IMR-90 (cell line): ENCODE results near the gene C1QL4. TPM values are rescaled to one million over a fixed set of nuclear protein-coding genes. Genes with fewer than 3 reads are reported as not detected.

Experiments
- ATAC-seq: fragments of 200-7000 bp; cut with Tn5 transposase; 2 replicates; pipeline ENCODE4 v1.9.1; 2020; ENCODE audit warnings: low read depth, mild to moderate bottlenecking, moderate library complexity
- BruUV-seq: library from RNA; stranded (reverse); fragments of 400-500 nt; replicated peaks from 2 replicates; lab custom pipeline; 2021; lab: Mats Ljungman, UMichigan
- CTCF ChIA-PET: fragments of 300-600 bp; formaldehyde crosslinking; extraction: SDS; loops from one replicate; lab custom pipeline; 2021; ENCODE audit warnings: antibody characterized with exemption; lab: Yijun Ruan, JAX
- POLR2A ChIA-PET: fragments of 300-600 bp; sonication (Branson Sonifier 250); formaldehyde crosslinking; loops from one replicate; lab custom pipeline; 2022; ENCODE audit warnings: antibody characterized with exemption; ENCODE audit not compliant: unreplicated experiment; lab: Charles Lee
- DNase-seq: peaks from one replicate; pipeline ENCODE4 v3.0.0; 2013
- H2AFZ ChIP-seq: replicated peaks from 2 replicates; pipeline ENCODE3; 2013; ENCODE audit warnings: low read length, mild to moderate bottlenecking; ENCODE audit not compliant: poor library complexity
- H2AK5ac ChIP-seq: 2 replicates; pipeline ENCODE4 v1.6.1; 2013; ENCODE audit warnings: low read depth, low read length, inconsistent platforms
- H2AK9ac ChIP-seq: replicated peaks from 2 replicates; pipeline ENCODE3; 2013; ENCODE audit warnings: mild to moderate bottlenecking, low read depth, low read length, moderate library complexity; ENCODE audit not compliant: poor library complexity
- H2BK120ac ChIP-seq: 2 replicates; pipeline ENCODE4 v1.6.1; 2013; ENCODE audit warnings: low read depth, low read length, inconsistent platforms
- H2BK15ac ChIP-seq: 3 replicates; pipeline ENCODE4 v1.6.1; 2013; ENCODE audit warnings: low read depth, low read length, inconsistent platforms
- H2BK20ac ChIP-seq: 2 replicates; pipeline ENCODE4 v1.6.1; 2013; ENCODE audit warnings: low read depth, mild to moderate bottlenecking, inconsistent platforms, low read length, moderate library complexity
- H2BK5ac ChIP-seq: 2 replicates; pipeline ENCODE4 v1.6.1; 2013; ENCODE audit warnings: mild to moderate bottlenecking, low read depth, low read length, inconsistent platforms; ENCODE audit not compliant: poor library complexity, severe bottlenecking
- H3K14ac ChIP-seq: replicated peaks from 2 replicates; pipeline ENCODE4 v1.6.1; 2013; ENCODE audit warnings: low read depth, low read length, inconsistent platforms
- H3K18ac ChIP-seq: 2 replicates; pipeline ENCODE4 v1.6.1; 2013; ENCODE audit warnings: low read depth, low read length, control low read depth
- H3K23ac ChIP-seq: 2 replicates; pipeline ENCODE4 v1.6.1; 2013; ENCODE audit warnings: low read depth, low read length, inconsistent platforms
- H3K27ac ChIP-seq: 2 replicates; pipeline ENCODE4 v1.5.1; 2013; ENCODE audit warnings: mild to moderate bottlenecking, control low read depth, low read length; ENCODE audit not compliant: insufficient read depth
- H3K27me3 ChIP-seq: 2 replicates; pipeline ENCODE4 v1.6.1; 2013; ENCODE audit warnings: low read length; ENCODE audit not compliant: control insufficient read depth, insufficient read depth
- H3K36me3 ChIP-seq: 2 replicates; pipeline ENCODE4 v1.6.1; 2013; ENCODE audit warnings: low read length, mixed read lengths; ENCODE audit not compliant: control insufficient read depth, insufficient read depth
- H3K4ac ChIP-seq: 2 replicates; pipeline ENCODE4 v1.6.1; 2013; ENCODE audit warnings: low read depth, low read length, inconsistent platforms
- H3K4me1 ChIP-seq: 2 replicates; pipeline ENCODE4 v1.6.1; 2013; ENCODE audit warnings: low read length, mixed read lengths; ENCODE audit not compliant: control insufficient read depth, insufficient read depth
- H3K4me2 ChIP-seq: 2 replicates; pipeline ENCODE4 v1.6.1; 2013; ENCODE audit warnings: low read depth, mild to moderate bottlenecking, control low read depth, low read length, moderate library complexity
- H3K4me3 ChIP-seq: 2 replicates; pipeline ENCODE4 v1.5.1; 2013; ENCODE audit warnings: low read depth, mild to moderate bottlenecking, control low read depth, low read length, moderate library complexity; ENCODE audit not compliant: insufficient read depth
- H3K56ac ChIP-seq: 2 replicates; pipeline ENCODE4 v1.6.1; 2013; ENCODE audit warnings: low read length, inconsistent platforms; ENCODE audit not compliant: insufficient read depth; ENCODE audit errors: extremely low read depth
- H3K79me1 ChIP-seq, 2 experiments: 2 replicates each; pipeline ENCODE4 v1.6.1; 2013; ENCODE audit warnings: low read length in 2 of 2, inconsistent platforms in 1 of 2, low read depth in 1 of 2
- H3K9ac ChIP-seq: 2 replicates; pipeline ENCODE4 v1.6.1; 2013; ENCODE audit warnings: low read depth, low read length, control low read depth
- H3K9me1 ChIP-seq: 2 replicates; pipeline ENCODE4 v1.6.1; 2013; ENCODE audit warnings: low read length, inconsistent platforms; ENCODE audit not compliant: insufficient read depth
- H3K9me3 ChIP-seq: 2 replicates; pipeline ENCODE4 v1.6.1; 2013; ENCODE audit warnings: low read length; ENCODE audit not compliant: control insufficient read depth, insufficient read depth
- H4K20me1 ChIP-seq: 2 replicates; pipeline ENCODE4 v1.6.1; 2013; ENCODE audit warnings: low read length, inconsistent platforms; ENCODE audit not compliant: insufficient read depth
- H4K5ac ChIP-seq: 2 replicates; pipeline ENCODE4 v1.6.1; 2013; ENCODE audit warnings: mild to moderate bottlenecking, low read depth, low read length, control low read depth
- H4K8ac ChIP-seq, 2 experiments: 2 replicates each; pipeline ENCODE4 v1.6.1; 2013; ENCODE audit warnings: low read depth in 2 of 2, low read length in 2 of 2, control low read depth in 1 of 2, inconsistent platforms in 1 of 2
- H4K91ac ChIP-seq: 2 replicates; pipeline ENCODE4 v1.6.1; 2013; ENCODE audit warnings: low read depth, low read length, inconsistent platforms; ENCODE audit not compliant: insufficient read depth
- BHLHE40 ChIP-seq: fragments of 150-350 bp; IDR thresholded peaks from 2 replicates; pipeline ENCODE4 v1.6.1; 2016; ENCODE audit warnings: mild to moderate bottlenecking, low read depth, low read length
- CEBPB ChIP-seq: IDR thresholded peaks from 2 replicates; pipeline ENCODE4 v1.6.1; 2012; ENCODE audit warnings: low read depth, low read length, improper control_type of control experiment
- CHD1 ChIP-seq: IDR thresholded peaks from 2 replicates; pipeline ENCODE4 v1.6.1; 2012; ENCODE audit warnings: low read depth, low read length, improper control_type of control experiment
- MAFK ChIP-seq: IDR thresholded peaks from 2 replicates; pipeline ENCODE4 v1.6.1; 2012; ENCODE audit warnings: low read depth, low read length, improper control_type of control experiment
- MAZ ChIP-seq: IDR thresholded peaks from 2 replicates; pipeline ENCODE4 v1.6.1; 2012; ENCODE audit warnings: low read depth, mild to moderate bottlenecking, low read length, improper control_type of control experiment, moderate library complexity, borderline replicate concordance
- MXI1 ChIP-seq: IDR thresholded peaks from 2 replicates; pipeline ENCODE4 v1.6.1; 2012; ENCODE audit warnings: low read depth, mild to moderate bottlenecking, low read length, moderate library complexity, borderline replicate concordance
- NFE2L2 ChIP-seq: fragments of 150-350 bp; IDR thresholded peaks from 2 replicates; pipeline ENCODE4 v1.6.1; 2016; ENCODE audit warnings: low read depth, mild to moderate bottlenecking, low read length
- POLR2A ChIP-seq: IDR thresholded peaks from 2 replicates; pipeline ENCODE4 v1.6.1; 2012; ENCODE audit warnings: mild to moderate bottlenecking, low read depth, low read length
- RAD21 ChIP-seq: IDR thresholded peaks from 2 replicates; pipeline ENCODE4 v1.6.1; 2012; ENCODE audit warnings: low read length, improper control_type of control experiment
- RCOR1 ChIP-seq: IDR thresholded peaks from 2 replicates; pipeline ENCODE4 v1.6.1; 2012; ENCODE audit warnings: mild to moderate bottlenecking, low read length, improper control_type of control experiment; ENCODE audit not compliant: insufficient replicate concordance
- RFX5 ChIP-seq: IDR thresholded peaks from 2 replicates; pipeline ENCODE4 v1.8.0; 2012; ENCODE audit warnings: low read depth, mild to moderate bottlenecking, low read length, moderate library complexity
- SMC3 ChIP-seq: fragments of 150-350 bp; IDR thresholded peaks from 2 replicates; pipeline ENCODE4 v1.6.1; 2016; ENCODE audit warnings: low read depth, mild to moderate bottlenecking, antibody characterized with exemption, low read length, moderate library complexity
- WGBS, 2 experiments: methylation state at CpG; one replicate each; pipeline versions ENCODE4 v1.1.5 to v1.1.7; 2013; ENCODE audit warnings: missing lambda C conversion rate in 2 of 2; ENCODE audit not compliant: insufficient read length in 1 of 2; ENCODE audit errors: extremely low coverage in 2 of 2; 5-methylcytosine and 5-hydroxymethylcytosine counted together
- dilution Hi-C: fragments of 300-500 bp; cut with HindIII; formaldehyde crosslinking; loops from one replicate; pipeline ENCODE4 v1.14.3; 2018; ENCODE audit warnings: low sequenced_read_pairs; ENCODE audit not compliant: unreplicated experiment
- in situ Hi-C: fragments of 300-500 bp; cut with MboI; formaldehyde crosslinking; loops from 3 replicates; pipeline ENCODE4 v1.14.3; 2019; ENCODE audit warnings: low sequenced_read_pairs, inconsistent platforms, mixed read lengths
- intact Hi-C: fragments of 100-400 bp; cut with micrococcal nuclease; formaldehyde crosslinking; loops from 2 replicates; pipeline ENCODE4 v1.10.0; 2022
- polyA plus RNA-seq, 3 experiments: library from polyadenylated mRNA; depleted of rRNA; stranded (reverse); fragments of >200 nt; gene quantifications; 2 replicates each; pipeline ENCODE4 v1.2.3, GENCODE V29; 2012; ENCODE audit warnings: low replicate concordance in 1 of 3
- total RNA-seq: library from RNA; depleted of rRNA; stranded (reverse); fragments of >200 nt; gene quantifications from 2 replicates; pipeline ENCODE4 v1.2.3, GENCODE V29; 2012
- TF ChIP-seq, protein P1 (sequence below): conservative IDR thresholded peaks from 2 replicates; pipeline ENCODE4 v1.5.1; 2012; ENCODE audit warnings: mild to moderate bottlenecking, low read depth, low read length, improper control_type of control experiment
- TF ChIP-seq, protein P2 (sequence below): fragments of 150-350 bp; IDR thresholded peaks from 2 replicates; pipeline ENCODE4 v1.6.1; 2016; ENCODE audit warnings: low read depth, mild to moderate bottlenecking, low read length, moderate library complexity, borderline replicate concordance

C1QL4 gene
- total and polyA plus RNA-seq, 2 of the 4 experiments (the other 2 are of a cell fraction), result 0.18 to 0.46 TPM

DNA sequence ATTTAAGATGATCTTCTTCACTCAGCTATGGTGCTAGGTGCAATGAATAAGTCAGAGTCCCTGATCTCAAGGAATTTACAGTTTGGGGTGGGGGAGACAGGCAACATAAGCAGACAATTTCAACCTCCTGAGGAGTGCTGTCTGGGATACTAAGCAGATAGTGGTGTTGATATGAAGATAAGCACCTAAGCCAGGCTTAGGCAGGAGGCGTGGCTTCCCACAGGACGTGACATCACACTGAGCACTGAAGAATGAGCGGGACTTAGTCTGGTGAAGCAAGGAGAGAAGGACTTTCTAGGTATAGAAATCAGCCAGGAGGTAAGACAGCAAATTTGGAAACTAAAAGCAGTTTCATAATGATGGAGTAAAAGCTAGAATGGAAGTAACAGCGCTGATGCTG, 35.2 kb downstream of the C1QL4 start:
- TF ChIP-seq POLR2A, result no peak
- TF ChIP-seq RFX5, result no peak
- TF ChIP-seq CEBPB, result no peak
- no peak for TF ChIP-seq BHLHE40
- no peak for TF ChIP-seq NFE2L2
- TF ChIP-seq RAD21, result no peak
- no peak for TF ChIP-seq RCOR1
- no peak for TF ChIP-seq MXI1
- no peak for TF ChIP-seq MAFK
- TF ChIP-seq, protein P1, sequence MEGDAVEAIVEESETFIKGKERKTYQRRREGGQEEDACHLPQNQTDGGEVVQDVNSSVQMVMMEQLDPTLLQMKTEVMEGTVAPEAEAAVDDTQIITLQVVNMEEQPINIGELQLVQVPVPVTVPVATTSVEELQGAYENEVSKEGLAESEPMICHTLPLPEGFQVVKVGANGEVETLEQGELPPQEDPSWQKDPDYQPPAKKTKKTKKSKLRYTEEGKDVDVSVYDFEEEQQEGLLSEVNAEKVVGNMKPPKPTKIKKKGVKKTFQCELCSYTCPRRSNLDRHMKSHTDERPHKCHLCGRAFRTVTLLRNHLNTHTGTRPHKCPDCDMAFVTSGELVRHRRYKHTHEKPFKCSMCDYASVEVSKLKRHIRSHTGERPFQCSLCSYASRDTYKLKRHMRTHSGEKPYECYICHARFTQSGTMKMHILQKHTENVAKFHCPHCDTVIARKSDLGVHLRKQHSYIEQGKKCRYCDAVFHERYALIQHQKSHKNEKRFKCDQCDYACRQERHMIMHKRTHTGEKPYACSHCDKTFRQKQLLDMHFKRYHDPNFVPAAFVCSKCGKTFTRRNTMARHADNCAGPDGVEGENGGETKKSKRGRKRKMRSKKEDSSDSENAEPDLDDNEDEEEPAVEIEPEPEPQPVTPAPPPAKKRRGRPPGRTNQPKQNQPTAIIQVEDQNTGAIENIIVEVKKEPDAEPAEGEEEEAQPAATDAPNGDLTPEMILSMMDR, result no peak
- TF ChIP-seq MAZ, result no peak
- no peak for TF ChIP-seq CHD1
- TF ChIP-seq, protein P2, sequence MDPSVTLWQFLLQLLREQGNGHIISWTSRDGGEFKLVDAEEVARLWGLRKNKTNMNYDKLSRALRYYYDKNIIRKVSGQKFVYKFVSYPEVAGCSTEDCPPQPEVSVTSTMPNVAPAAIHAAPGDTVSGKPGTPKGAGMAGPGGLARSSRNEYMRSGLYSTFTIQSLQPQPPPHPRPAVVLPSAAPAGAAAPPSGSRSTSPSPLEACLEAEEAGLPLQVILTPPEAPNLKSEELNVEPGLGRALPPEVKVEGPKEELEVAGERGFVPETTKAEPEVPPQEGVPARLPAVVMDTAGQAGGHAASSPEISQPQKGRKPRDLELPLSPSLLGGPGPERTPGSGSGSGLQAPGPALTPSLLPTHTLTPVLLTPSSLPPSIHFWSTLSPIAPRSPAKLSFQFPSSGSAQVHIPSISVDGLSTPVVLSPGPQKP, result no peak
- TF ChIP-seq SMC3, result no peak
- H3K4me3 ChIP-seq, result no peak overlapping the region
- no TSS peak for BruUV-seq
- peaks cover 39% of the 10 kb centered on the region for H3K27me3 ChIP-seq
- H3K36me3 ChIP-seq, result no peaks in the 10 kb centered on the region
- no peak overlapping the region for H3K23ac ChIP-seq
- no peak overlapping the region for H3K14ac ChIP-seq
- CTCF ChIA-PET, result no interaction called here
- dilution Hi-C loops (no loop called here), intact Hi-C loops (no loop called here), in situ Hi-C loops (no loop called here)
- H2BK15ac ChIP-seq, result no peak overlapping the region
- no peak overlapping the region for H2AK5ac ChIP-seq
- no peak overlapping the region for H2BK5ac ChIP-seq
- DNase-seq (no peak), ATAC-seq (no peak)
- H3K9ac ChIP-seq, result no peak overlapping the region
- no peaks in the 10 kb centered on the region; the same call in 1 of the 2 replicates for H3K9me3 ChIP-seq
- no peaks in the 10 kb centered on the region for H4K20me1 ChIP-seq
- H3K18ac ChIP-seq, result no peak overlapping the region
- H3K4ac ChIP-seq, result no peak overlapping the region
- H3K4me1 ChIP-seq, result peaks cover 5% of the 10 kb centered on the region
- H2AFZ ChIP-seq, result no peak overlapping the region
- POLR2A ChIA-PET, result no interaction called here
- H4K91ac ChIP-seq, result no peak overlapping the region
- no peak overlapping the region for H4K5ac ChIP-seq
- H3K4me2 ChIP-seq, result no peak overlapping the region
- no peak overlapping the region for H2BK20ac ChIP-seq
- no peak overlapping the region for H3K56ac ChIP-seq
- no peak overlapping the region for H4K8ac ChIP-seq
- H2AK9ac ChIP-seq, result no peak overlapping the region
- 0 out of 2 replicates have a peak, but pooled peaks cover 4% of the 10 kb centered on the region for H3K9me1 ChIP-seq
- no peak overlapping the region for H3K27ac ChIP-seq
- no peak overlapping the region for H2BK120ac ChIP-seq
- no peaks in the 10 kb centered on the region for H3K79me1 ChIP-seq
- 62% methylated on average over 3 of the region's 4 CpGs; no CpG with 5 or more reads in 1 of the 2 experiments for WGBS, 2 experiments
